HEK293 (cell line): Measurements from ENCODE around the gene DNAJC21.

ENCODE experiments used
- BCL11A ChIP-seq: fragments of 450-650 bp; formaldehyde crosslinking; IDR thresholded peaks from 2 replicates; pipeline ENCODE4 v1.5.1; 2016; ENCODE audit warnings: low read depth, missing biosample characterization, missing genetic modification characterization
- HOXC10 ChIP-seq: sonication (generic); formaldehyde crosslinking; IDR thresholded peaks from 2 replicates; pipeline ENCODE4 v1.8.1; 2023; ENCODE audit warnings: mild to moderate bottlenecking, missing genetic modification reagents
- KLF10 ChIP-seq: fragments of 450-650 bp; IDR thresholded peaks from 2 replicates; pipeline ENCODE4 v1.5.1; 2018; ENCODE audit warnings: missing biosample characterization, mild to moderate bottlenecking, missing genetic modification characterization
- KLF9 ChIP-seq: fragments of 450-650 bp; formaldehyde crosslinking; IDR thresholded peaks from 2 replicates; pipeline ENCODE4 v1.5.1; 2016; ENCODE audit warnings: missing biosample characterization, missing genetic modification characterization, low read depth
- SETDB1 ChIP-seq: IDR thresholded peaks from one replicate; pipeline ENCODE4 v1.6.1; 2017; ENCODE audit warnings: mild to moderate bottlenecking, low read length, moderate library complexity, mixed read lengths; ENCODE audit not compliant: insufficient read length
- SP7 ChIP-seq: fragments of 450-650 bp; formaldehyde crosslinking; IDR thresholded peaks from 2 replicates; pipeline ENCODE4 v1.5.1; 2016; ENCODE audit warnings: missing biosample characterization, missing genetic modification characterization
- WT1 ChIP-seq: fragments of 450-650 bp; formaldehyde crosslinking; IDR thresholded peaks from 2 replicates; pipeline ENCODE4 v1.5.1; 2016; ENCODE audit warnings: missing biosample characterization, missing genetic modification characterization
- ZFP41 ChIP-seq: fragments of 450-650 bp; formaldehyde crosslinking; IDR thresholded peaks from 2 replicates; pipeline ENCODE4 v1.5.1; 2016; ENCODE audit warnings: missing biosample characterization, missing genetic modification characterization, borderline replicate concordance
- ZIC2 ChIP-seq: fragments of 450-650 bp; formaldehyde crosslinking; IDR thresholded peaks from 2 replicates; pipeline ENCODE4 v1.5.1; 2016; ENCODE audit warnings: missing biosample characterization, missing genetic modification characterization
- ZNF114 ChIP-seq: fragments of 450-650 bp; formaldehyde crosslinking; IDR thresholded peaks from 2 replicates; pipeline ENCODE4 v1.5.0; 2017; ENCODE audit warnings: missing biosample characterization, missing genetic modification characterization
- ZNF138 ChIP-seq: fragments of 450-650 bp; formaldehyde crosslinking; IDR thresholded peaks from 2 replicates; pipeline ENCODE4 v1.5.1; 2016; ENCODE audit warnings: missing biosample characterization, missing genetic modification characterization, borderline replicate concordance
- ZNF146 ChIP-seq: fragments of 450-650 bp; formaldehyde crosslinking; IDR thresholded peaks from 2 replicates; pipeline ENCODE4 v1.5.1; 2016; ENCODE audit warnings: missing biosample characterization, missing genetic modification characterization
- ZNF157 ChIP-seq: fragments of 450-650 bp; formaldehyde crosslinking; IDR thresholded peaks from 2 replicates; pipeline ENCODE4 v1.5.1; 2016; ENCODE audit warnings: missing biosample characterization, missing genetic modification characterization
- ZNF169 ChIP-seq: fragments of 450-650 bp; formaldehyde crosslinking; IDR thresholded peaks from 2 replicates; pipeline ENCODE4 v1.5.1; 2016; ENCODE audit warnings: missing biosample characterization, missing genetic modification characterization
- ZNF174 ChIP-seq: fragments of 450-650 bp; formaldehyde crosslinking; IDR thresholded peaks from 2 replicates; pipeline ENCODE4 v1.5.0; 2017; ENCODE audit warnings: missing biosample characterization, mild to moderate bottlenecking, missing genetic modification characterization
- ZNF214 ChIP-seq: fragments of 450-650 bp; formaldehyde crosslinking; IDR thresholded peaks from 2 replicates; pipeline ENCODE4 v1.5.1; 2017; ENCODE audit warnings: missing biosample characterization, mild to moderate bottlenecking, missing genetic modification characterization, borderline replicate concordance
- ZNF223 ChIP-seq: fragments of 450-650 bp; formaldehyde crosslinking; IDR thresholded peaks from 2 replicates; pipeline ENCODE4 v1.5.1; 2016; ENCODE audit warnings: missing biosample characterization, missing genetic modification characterization
- ZNF23 ChIP-seq: fragments of 450-650 bp; formaldehyde crosslinking; IDR thresholded peaks from 2 replicates; pipeline ENCODE4 v1.5.1; 2016; ENCODE audit warnings: missing biosample characterization, missing genetic modification characterization, borderline replicate concordance
- ZNF248 ChIP-seq: fragments of 450-650 bp; formaldehyde crosslinking; IDR thresholded peaks from 2 replicates; pipeline ENCODE4 v1.5.1; 2017; ENCODE audit warnings: missing biosample characterization, missing genetic modification characterization
- ZNF311 ChIP-seq: fragments of 450-650 bp; formaldehyde crosslinking; IDR thresholded peaks from 2 replicates; pipeline ENCODE4 v1.5.1; 2017; ENCODE audit warnings: missing biosample characterization, missing genetic modification characterization, borderline replicate concordance
- ZNF335 ChIP-seq: fragments of 450-650 bp; formaldehyde crosslinking; conservative IDR thresholded peaks from 2 replicates; pipeline ENCODE4 v1.5.1; 2016; ENCODE audit warnings: missing biosample characterization, missing genetic modification characterization
- ZNF394 ChIP-seq: fragments of 450-650 bp; formaldehyde crosslinking; IDR thresholded peaks from 2 replicates; pipeline ENCODE4 v1.5.1; 2016; ENCODE audit warnings: missing biosample characterization, missing genetic modification characterization, mild to moderate bottlenecking, moderate library complexity, borderline replicate concordance
- ZNF514 ChIP-seq: fragments of 450-650 bp; formaldehyde crosslinking; IDR thresholded peaks from 2 replicates; pipeline ENCODE4 v1.5.1; 2016; ENCODE audit warnings: missing biosample characterization, missing genetic modification characterization
- ZNF518A ChIP-seq: fragments of 450-650 bp; formaldehyde crosslinking; conservative IDR thresholded peaks from 2 replicates; pipeline ENCODE4 v1.5.1; 2016; ENCODE audit warnings: low read depth, missing biosample characterization, missing genetic modification characterization
- ZNF521 ChIP-seq: fragments of 450-650 bp; formaldehyde crosslinking; IDR thresholded peaks from 2 replicates; pipeline ENCODE4 v1.5.1; 2017; ENCODE audit warnings: missing biosample characterization, mild to moderate bottlenecking, missing genetic modification characterization
- ZNF621 ChIP-seq: fragments of 450-650 bp; formaldehyde crosslinking; IDR thresholded peaks from 2 replicates; pipeline ENCODE4 v1.5.1; 2017; ENCODE audit warnings: missing biosample characterization, missing genetic modification characterization
- ZNF654 ChIP-seq: fragments of 450-650 bp; formaldehyde crosslinking; IDR thresholded peaks from 2 replicates; pipeline ENCODE4 v1.5.1; 2016; ENCODE audit warnings: low read depth, missing biosample characterization, missing genetic modification characterization
- ZNF747 ChIP-seq: fragments of 450-650 bp; formaldehyde crosslinking; IDR thresholded peaks from 2 replicates; pipeline ENCODE4 v1.5.1; 2016; ENCODE audit warnings: missing biosample characterization, missing genetic modification characterization
- ZNF830 ChIP-seq: fragments of 450-650 bp; IDR thresholded peaks from 2 replicates; pipeline ENCODE4 v1.5.0; 2018; ENCODE audit warnings: missing biosample characterization, missing genetic modification characterization, low read depth, mild to moderate bottlenecking, moderate library complexity
- TF ChIP-seq, protein P1 (sequence below): fragments of 450-650 bp; formaldehyde crosslinking; IDR thresholded peaks from 2 replicates; pipeline ENCODE4 v1.5.1; 2016; ENCODE audit warnings: missing biosample characterization, missing genetic modification characterization
- TF ChIP-seq, protein P2 (sequence below): fragments of 450-650 bp; formaldehyde crosslinking; IDR thresholded peaks from 2 replicates; pipeline ENCODE4 v1.5.1; 2016; ENCODE audit warnings: missing biosample characterization, missing genetic modification characterization
- TF ChIP-seq, protein P3 (sequence below): fragments of 450-650 bp; formaldehyde crosslinking; IDR thresholded peaks from 2 replicates; pipeline ENCODE4 v1.5.1; 2017; ENCODE audit warnings: missing biosample characterization, mild to moderate bottlenecking, missing genetic modification characterization, moderate library complexity

DNAJC21 gene

DNA sequence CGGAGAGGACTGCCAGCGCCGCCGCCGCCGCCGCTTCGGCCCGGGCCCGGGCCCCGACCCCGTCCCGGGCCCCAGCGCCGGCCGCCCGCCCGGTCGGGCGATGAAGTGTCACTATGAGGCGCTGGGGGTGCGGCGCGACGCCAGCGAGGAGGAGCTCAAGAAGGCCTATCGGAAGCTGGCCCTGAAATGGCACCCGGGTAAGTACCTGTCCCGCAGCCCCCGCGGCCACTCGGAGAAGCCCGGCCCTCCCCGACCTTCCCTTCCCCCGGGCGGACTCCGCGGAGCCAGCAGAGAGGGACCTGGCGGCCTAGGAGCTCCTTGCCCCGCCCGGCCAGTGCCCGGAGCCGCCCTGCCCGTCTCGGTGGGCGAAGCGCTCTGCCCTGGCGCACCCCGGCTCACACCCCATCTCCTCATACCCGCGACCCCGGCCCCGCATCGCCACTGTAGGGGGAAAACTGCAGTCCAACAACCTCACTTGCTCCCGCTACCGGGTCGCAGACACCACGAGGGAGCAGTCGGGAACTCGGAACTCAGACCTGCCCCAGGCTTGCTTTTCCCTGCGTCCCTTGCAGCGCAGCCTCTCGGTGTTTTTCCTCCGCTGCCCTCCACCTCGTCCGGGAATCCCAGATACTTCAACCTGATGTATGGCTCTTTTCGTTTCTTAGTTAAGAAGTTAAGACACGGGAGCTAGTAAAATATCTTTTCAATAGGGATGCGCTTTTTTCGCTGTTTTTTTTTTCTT is 532 bp downstream of the DNAJC21 start (continued):
- no peak for TF ChIP-seq ZNF518A (tag by site-specific recombination)
- TF ChIP-seq, protein P1, sequence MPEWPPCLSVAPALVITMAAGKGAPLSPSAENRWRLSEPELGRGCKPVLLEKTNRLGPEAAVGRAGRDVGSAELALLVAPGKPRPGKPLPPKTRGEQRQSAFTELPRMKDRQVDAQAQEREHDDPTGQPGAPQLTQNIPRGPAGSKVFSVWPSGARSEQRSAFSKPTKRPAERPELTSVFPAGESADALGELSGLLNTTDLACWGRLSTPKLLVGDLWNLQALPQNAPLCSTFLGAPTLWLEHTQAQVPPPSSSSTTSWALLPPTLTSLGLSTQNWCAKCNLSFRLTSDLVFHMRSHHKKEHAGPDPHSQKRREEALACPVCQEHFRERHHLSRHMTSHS: no peak
- TF ChIP-seq ZNF654 (tag by site-specific recombination): no peak
- TF ChIP-seq, protein P2, sequence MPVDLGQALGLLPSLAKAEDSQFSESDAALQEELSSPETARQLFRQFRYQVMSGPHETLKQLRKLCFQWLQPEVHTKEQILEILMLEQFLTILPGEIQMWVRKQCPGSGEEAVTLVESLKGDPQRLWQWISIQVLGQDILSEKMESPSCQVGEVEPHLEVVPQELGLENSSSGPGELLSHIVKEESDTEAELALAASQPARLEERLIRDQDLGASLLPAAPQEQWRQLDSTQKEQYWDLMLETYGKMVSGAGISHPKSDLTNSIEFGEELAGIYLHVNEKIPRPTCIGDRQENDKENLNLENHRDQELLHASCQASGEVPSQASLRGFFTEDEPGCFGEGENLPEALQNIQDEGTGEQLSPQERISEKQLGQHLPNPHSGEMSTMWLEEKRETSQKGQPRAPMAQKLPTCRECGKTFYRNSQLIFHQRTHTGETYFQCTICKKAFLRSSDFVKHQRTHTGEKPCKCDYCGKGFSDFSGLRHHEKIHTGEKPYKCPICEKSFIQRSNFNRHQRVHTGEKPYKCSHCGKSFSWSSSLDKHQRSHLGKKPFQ (tag by site-specific recombination): no peak
- TF ChIP-seq ZNF311 (tag by site-specific recombination): no peak
- peak; percentile 56 for TF ChIP-seq KLF9 (tag by site-specific recombination)
- TF ChIP-seq ZNF114 (tag by site-specific recombination): no peak
- TF ChIP-seq ZNF514 (tag by site-specific recombination): no peak
- TF ChIP-seq ZNF747 (tag by site-specific recombination): no peak
- TF ChIP-seq, protein P3, sequence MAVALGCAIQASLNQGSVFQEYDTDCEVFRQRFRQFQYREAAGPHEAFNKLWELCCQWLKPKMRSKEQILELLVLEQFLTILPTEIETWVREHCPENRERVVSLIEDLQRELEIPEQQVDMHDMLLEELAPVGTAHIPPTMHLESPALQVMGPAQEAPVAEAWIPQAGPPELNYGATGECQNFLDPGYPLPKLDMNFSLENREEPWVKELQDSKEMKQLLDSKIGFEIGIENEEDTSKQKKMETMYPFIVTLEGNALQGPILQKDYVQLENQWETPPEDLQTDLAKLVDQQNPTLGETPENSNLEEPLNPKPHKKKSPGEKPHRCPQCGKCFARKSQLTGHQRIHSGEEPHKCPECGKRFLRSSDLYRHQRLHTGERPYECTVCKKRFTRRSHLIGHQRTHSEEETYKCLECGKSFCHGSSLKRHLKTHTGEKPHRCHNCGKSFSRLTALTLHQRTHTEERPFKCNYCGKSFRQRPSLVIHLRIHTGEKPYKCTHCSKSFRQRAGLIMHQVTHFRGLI (tag by site-specific recombination): no peak
- no peak for TF ChIP-seq ZNF830 (tag by site-specific recombination)
- peak; percentile 55 for TF ChIP-seq SP7 (tag by site-specific recombination)
- no peak for TF ChIP-seq ZNF23 (tag by site-specific recombination)
- TF ChIP-seq KLF10 (tag by site-specific recombination): no peak
- TF ChIP-seq ZNF138 (tag by site-specific recombination): no peak
- no peak for TF ChIP-seq ZNF621 (tag by site-specific recombination)
- TF ChIP-seq SETDB1: no peak
- no peak for TF ChIP-seq ZFP41 (tag by site-specific recombination)
- no peak for TF ChIP-seq ZNF157 (tag by site-specific recombination)
- TF ChIP-seq ZNF521 (tag by site-specific recombination): no peak
- no peak for TF ChIP-seq ZNF169
- no peak for TF ChIP-seq ZNF223
- peak; percentile 63; the same call in 1 of the 2 replicates for TF ChIP-seq HOXC10 (CRISPR knock-in tag)
- TF ChIP-seq ZIC2 (tag by site-specific recombination): 0 out of 2 replicates have a peak, but pooled peaks have one; percentile 7
- TF ChIP-seq ZNF394 (tag by site-specific recombination): no peak; the same call in 1 of the 2 replicates
- TF ChIP-seq WT1: no peak
- TF ChIP-seq ZNF214: no peak
- TF ChIP-seq BCL11A (tag by site-specific recombination): peak; percentile 50
- TF ChIP-seq ZNF335 (tag by site-specific recombination): peak; percentile 78
- TF ChIP-seq ZNF248 (tag by site-specific recombination): no peak
- TF ChIP-seq ZNF146: no peak
- TF ChIP-seq ZNF174 (tag by site-specific recombination): no peak
